Measurements from ENCODE around the gene SRGAP1. TPM values are rescaled to one million over a fixed set of nuclear protein-coding genes. Genes with fewer than 3 reads are reported as not detected.
"Not testable (repeated sequence)": the region's sequence is repeated elsewhere in the genome, so short reads cannot be mapped to it uniquely, and the experiment has no call there.

SRGAP1 gene
- polyA plus RNA-seq, 3 donors: 20.6 to 23.9 (median 23.2) TPM

DNA sequence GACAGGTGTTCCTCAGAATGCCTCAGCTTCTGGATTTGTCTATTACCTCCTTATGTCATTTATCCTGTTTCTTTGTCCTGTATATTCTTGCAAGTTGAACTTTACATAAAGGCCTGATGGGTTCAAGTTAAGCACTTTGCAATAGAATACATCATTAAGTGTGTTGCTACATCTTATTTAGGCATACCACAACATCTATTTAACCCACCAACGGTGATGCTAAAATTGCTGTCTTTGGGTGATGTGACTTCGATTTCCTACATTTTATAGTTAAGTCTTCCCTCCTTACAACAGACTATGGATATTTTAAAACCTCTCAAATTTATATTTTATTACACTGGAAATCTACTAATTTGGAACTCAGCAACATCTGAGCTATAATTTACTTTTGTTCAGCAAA is 206.6 kb downstream of the SRGAP1 start:
- no peak for DNase-seq (ENCODE audit: extremely low read depth in 1 of 11, low read depth in 9 of 11, low spot score in 4 of 11)

DNA sequence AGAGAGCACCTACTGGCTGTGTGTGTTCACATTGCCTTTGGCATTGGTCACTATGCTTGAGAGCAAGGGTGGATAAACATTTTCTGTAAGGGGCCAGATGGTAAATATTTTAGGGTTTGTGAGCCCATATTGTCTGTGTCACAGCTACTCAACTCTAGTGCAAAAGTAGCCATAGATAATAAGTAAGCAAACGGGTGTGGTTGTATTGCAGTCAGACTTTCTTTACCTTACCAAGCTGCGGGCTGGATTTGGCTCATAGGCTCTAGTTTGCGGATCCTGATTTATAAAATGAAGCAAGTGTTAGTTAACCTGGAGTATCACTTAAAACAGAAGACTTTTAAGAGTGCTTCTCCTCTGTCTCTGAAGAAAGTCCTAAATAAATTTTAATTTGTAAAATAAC is 208.6 kb downstream of the SRGAP1 start:
- no peak for DNase-seq (ENCODE audit: extremely low read depth in 1 of 11, low read depth in 9 of 11, low spot score in 4 of 11)

DNA sequence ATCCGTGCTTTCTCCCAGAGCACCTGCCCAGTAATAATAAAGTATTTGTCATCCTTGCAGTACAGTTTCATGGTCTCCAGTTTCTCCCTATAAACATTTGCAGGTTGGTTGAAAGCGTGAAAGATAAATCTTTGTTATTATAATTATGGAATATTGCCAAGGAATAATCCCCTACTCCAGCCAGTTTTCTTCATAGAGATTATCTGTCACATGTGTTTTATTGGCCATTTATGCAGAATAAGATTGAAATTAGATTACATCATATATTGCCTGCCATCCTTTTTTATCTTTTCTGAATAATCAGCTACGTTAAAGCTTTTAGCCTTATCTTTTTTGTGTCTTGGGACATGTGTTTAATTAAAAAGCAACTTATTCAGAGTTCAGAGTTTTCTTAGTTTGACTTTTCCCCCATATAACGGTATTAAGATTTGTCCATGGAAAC is 209.6 kb downstream of the SRGAP1 start:
- no peak for DNase-seq (ENCODE audit: extremely low read depth in 1 of 11, low read depth in 9 of 11, low spot score in 4 of 11)

DNA sequence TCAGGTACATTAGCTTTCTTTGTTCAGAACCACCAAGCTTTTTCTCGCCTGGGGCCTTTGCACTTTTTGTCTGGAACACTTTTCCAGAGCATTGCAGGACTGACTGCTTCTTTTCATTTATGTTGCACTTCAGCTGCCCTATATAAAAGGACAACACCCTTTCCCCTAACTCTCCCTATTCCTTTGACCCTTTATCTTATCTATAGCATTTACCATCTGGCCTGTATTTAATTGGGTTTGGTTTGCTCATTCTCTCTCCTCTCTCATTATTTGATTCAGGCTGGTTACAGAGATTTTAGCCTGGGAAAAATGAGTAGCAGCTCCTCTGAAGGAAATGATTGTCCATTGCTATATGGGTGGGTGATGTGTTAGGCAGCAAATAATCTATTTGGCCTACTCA is 212.2 kb downstream of the SRGAP1 start:
- no peak for DNase-seq (ENCODE audit: extremely low read depth in 1 of 11, low read depth in 9 of 11, low spot score in 4 of 11)

- DNase-seq (ENCODE audit: extremely low read depth in 1 of 11, low read depth in 9 of 11, low spot score in 4 of 11): no peak
Observed at GRCh38 chr12:64057706-64058105, 213.2 kb downstream of the SRGAP1 start.

GRCh38 chr12:64058541-64059265 is 214.2 kb downstream of the SRGAP1 start:
- no peak for DNase-seq (ENCODE audit: extremely low read depth in 1 of 11, low read depth in 9 of 11, low spot score in 4 of 11)

DNA sequence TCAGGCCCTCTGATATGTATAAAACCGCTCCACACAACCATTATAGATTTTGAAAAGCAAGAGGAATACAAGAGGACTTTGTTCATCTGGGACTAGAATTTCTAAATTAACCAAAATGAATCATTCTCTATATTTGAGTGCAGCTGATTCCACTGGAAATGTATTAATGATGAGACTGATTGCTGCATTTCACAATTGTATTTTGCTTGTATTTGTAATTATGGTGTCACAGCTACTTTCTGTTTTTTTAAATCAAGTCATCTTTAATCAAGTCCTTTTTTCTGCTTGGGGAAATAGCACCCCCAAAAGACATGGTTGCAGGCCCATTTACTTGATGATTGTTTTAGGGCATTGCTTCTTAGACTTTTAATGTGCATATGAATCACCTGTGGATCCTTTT is 215.2 kb downstream of the SRGAP1 start:
- DNase-seq (ENCODE audit: extremely low read depth in 1 of 11, low read depth in 9 of 11, low spot score in 4 of 11): no peak

GRCh38 chr12:64061868-64062375 is 217.4 kb downstream of the SRGAP1 start:
- DNase-seq (ENCODE audit: extremely low read depth in 1 of 11, low read depth in 9 of 11, low spot score in 4 of 11): no peak

DNA sequence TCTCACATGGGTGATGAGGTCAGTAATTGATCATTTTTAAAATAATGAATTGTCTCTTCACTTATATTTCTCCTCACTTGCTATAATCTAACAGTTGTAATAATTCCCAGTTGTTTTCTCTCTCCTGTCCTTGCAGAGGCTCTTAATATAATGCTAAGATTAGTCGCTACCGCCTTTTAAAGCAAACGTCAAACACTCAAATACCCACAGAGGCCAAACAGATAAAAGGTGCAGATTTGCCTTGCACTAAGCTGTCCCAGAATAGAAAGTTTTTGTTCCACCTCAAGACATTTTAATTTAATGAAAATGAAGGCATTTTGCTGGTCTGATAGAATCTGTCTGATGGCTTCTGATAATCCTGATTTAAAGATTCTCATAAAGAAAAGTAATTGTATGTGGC is 218.6 kb downstream of the SRGAP1 start:
- no peak for DNase-seq (ENCODE audit: extremely low read depth in 1 of 11, low read depth in 9 of 11, low spot score in 4 of 11)

DNA sequence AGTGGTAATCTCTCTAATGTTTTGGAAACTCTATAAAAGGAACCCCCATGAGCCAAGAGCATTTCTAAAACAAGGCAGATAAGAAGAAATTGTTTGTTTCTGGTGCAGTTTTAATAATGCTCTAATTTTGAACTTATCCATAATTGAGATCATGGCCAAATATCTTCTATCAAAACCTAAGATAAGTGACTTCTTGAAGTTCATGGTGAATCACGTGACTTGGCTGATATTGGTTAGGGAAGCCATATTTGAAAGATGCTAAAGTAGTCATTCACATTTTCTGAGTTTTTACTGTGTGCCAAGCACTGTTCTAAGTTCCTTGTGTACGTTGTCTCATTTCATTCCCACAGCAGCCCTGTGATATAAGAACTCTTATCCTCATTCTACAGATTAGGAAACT is 219.7 kb downstream of the SRGAP1 start:
- no peak for DNase-seq (ENCODE audit: extremely low read depth in 1 of 11, low read depth in 9 of 11, low spot score in 4 of 11)

- DNase-seq (ENCODE audit: extremely low read depth in 1 of 11, low read depth in 9 of 11, low spot score in 4 of 11): no peak
Observed at GRCh38 chr12:64064706-64065105, 220.2 kb downstream of the SRGAP1 start.

DNA sequence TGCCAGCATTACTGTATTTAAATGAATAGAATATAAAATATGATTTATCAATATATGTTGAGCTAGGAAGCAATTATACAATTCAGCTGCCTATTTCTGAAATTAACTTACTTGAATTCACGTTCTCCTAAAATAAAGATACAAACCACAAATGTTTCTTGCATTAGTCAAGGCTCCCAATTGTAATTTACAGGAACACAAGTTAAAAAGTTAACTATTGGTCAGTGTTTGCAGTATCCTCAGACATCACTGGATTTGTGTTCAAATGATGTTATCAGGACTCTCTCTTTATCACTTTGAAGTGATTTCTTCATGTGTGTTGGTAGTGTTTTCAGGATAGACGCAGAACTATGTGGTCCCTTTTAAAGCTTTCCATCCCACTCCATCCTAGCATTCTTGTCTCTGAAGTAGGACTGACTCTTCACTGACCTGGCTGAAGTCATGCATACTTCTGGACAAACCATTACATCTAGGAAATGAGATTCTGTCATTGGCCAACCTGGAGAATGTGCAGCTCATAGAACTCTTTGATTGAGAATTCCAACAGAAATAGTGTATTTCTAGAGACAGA is 221.5 kb downstream of the SRGAP1 start:
- DNase-seq (ENCODE audit: extremely low read depth in 1 of 11, low read depth in 9 of 11, low spot score in 4 of 11): no peak

DNA sequence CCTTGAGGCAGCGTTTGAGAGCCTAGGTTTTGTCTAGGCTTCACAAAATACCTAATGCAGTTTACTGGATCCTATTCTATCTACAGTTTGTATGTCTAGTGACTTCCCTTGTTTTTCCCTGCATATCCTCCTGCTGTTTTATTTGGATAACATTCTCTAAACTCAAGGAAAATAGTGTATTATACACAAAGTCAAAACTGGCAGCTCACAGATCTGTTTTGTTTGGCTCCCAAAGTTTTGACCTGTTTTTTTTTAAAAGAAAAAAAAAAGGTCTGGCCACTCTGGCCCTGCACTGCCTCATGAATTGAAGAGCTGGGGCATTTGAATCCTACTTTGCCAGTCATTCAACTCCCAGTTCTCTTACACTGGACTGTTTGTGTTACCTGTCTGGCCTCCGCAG is 222.3 kb downstream of the SRGAP1 start:
- DNase-seq (ENCODE audit: extremely low read depth in 1 of 11, low read depth in 9 of 11, low spot score in 4 of 11): no peak

DNA sequence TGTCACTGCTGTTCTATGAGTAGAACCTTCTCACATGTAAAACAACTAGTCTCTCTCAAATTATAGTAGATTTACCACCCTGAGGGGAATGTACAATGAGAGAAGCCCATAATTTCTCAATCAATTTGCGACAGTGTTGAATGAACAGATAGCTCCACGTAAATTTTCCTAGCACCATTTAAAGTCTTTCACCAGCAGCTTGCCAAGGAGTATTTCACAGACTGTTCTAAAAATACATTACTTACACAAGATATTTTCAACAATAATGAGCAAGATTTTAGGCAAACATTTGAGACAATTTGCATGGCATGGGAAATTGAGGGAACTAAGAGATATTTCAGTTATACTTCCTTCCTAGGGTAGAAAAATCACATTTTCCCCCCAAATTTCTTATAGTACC is 226.0 kb downstream of the SRGAP1 start:
- DNase-seq (ENCODE audit: extremely low read depth in 1 of 11, low read depth in 9 of 11, low spot score in 4 of 11): no peak

DNA sequence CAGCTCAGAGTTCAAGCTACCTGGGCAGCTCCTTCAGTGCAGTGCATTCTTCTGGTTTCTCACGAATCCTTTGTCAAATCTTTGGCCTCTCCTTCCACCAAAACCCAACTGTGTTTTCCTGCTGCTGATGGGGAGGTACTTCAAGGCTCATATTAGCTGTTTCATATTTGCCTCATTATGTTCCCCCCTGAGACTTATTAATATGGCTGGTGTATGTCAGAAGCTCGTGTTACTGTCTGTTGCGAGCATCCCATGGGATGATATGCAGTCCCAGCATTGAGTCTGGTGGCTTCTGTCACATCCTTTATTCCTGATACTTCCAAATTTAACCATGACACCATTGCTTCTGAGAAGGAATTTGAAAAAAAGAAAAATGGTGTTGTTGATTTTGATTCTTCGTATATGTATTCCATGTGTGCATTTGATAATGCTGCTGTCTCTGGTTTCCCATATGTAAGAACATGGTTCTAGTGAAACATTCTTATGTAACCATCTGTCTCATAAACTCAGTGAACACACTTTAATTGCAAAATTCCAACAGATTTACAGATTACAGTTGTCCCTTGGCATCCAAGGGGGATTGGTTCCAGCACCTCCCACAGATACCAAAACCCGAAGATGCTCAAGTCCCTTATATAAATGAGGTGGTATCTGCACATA is 228.5 kb downstream of the SRGAP1 start:
- DNase-seq (ENCODE audit: extremely low read depth in 1 of 11, low read depth in 9 of 11, low spot score in 4 of 11): no peak

DNA sequence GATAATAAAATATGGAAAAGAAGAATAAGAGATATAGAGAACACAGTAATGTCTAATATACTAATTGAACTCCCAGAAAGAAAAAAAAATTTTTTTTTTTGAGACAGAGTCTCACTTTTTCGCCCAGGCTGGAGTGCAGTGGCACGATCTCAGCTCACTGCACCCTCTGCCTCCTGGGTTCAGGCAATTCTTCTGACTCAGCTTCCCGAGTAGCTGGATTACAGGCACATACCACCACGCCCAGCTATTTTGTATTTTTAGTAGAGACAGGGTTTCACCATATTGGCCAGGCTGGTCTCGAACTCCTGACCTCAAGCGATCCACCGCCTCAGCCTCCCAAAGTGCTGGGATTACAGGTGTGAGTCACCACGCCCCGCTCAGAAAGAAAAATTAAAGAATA is 232.1 kb downstream of the SRGAP1 start:
- DNase-seq (ENCODE audit: extremely low read depth in 1 of 11, low read depth in 9 of 11, low spot score in 4 of 11): not testable (repeated sequence)

GRCh38 chr12:64077922-64078321 is 233.4 kb downstream of the SRGAP1 start:
- DNase-seq (ENCODE audit: extremely low read depth in 1 of 11, low read depth in 9 of 11, low spot score in 4 of 11): no peak

- DNase-seq (ENCODE audit: extremely low read depth in 1 of 11, low read depth in 9 of 11, low spot score in 4 of 11): no peak
Observed at GRCh38 chr12:64080319-64081007, 236.0 kb downstream of the SRGAP1 start.

GRCh38 chr12:64081008-64081404 is 236.5 kb downstream of the SRGAP1 start:
- DNase-seq (ENCODE audit: extremely low read depth in 1 of 11, low read depth in 9 of 11, low spot score in 4 of 11): no peak

GRCh38 chr12:64082116-64082515 is 237.6 kb downstream of the SRGAP1 start:
- DNase-seq (ENCODE audit: extremely low read depth in 1 of 11, low read depth in 9 of 11, low spot score in 4 of 11): no peak

All from renal cortex interstitium (tissue), 11 donors.